GM18867 (cell line): ENCODE results near the gene EPAS1.

Source experiments
- ATAC-seq: cut with Tn5 transposase; IDR thresholded peaks from one replicate; pipeline ENCODE4 v1.9.1; 2021; ENCODE audit warnings: mild to moderate bottlenecking, moderate library complexity; ENCODE audit not compliant: unreplicated experiment

The EPAS1 gene

GRCh38 chr2:46361920-46362666 lies 64.9 kb downstream of the EPAS1 start:
- ATAC-seq: no peak

GRCh38 chr2:46362667-46363012 lies 65.4 kb downstream of the EPAS1 start:
- ATAC-seq: no peak

GRCh38 chr2:46363535-46364170 lies 66.4 kb downstream of the EPAS1 start:
- no peak for ATAC-seq

GRCh38 chr2:46364797-46365457 lies 67.7 kb downstream of the EPAS1 start:
- no peak for ATAC-seq

GRCh38 chr2:46365913-46366667 lies 68.9 kb downstream of the EPAS1 start:
- no peak for ATAC-seq

- ATAC-seq: no peak
Measured at GRCh38 chr2:46366668-46367052, 69.5 kb downstream of the EPAS1 start.

GRCh38 chr2:46367286-46367685 lies 70.1 kb downstream of the EPAS1 start:
- ATAC-seq: no peak

GRCh38 chr2:46368401-46368800 lies 71.2 kb downstream of the EPAS1 start:
- ATAC-seq: no peak

GRCh38 chr2:46369783-46370182 lies 72.6 kb downstream of the EPAS1 start:
- no peak for ATAC-seq

GRCh38 chr2:46371854-46372253 lies 74.6 kb downstream of the EPAS1 start:
- no peak for ATAC-seq

- no peak for ATAC-seq
Measured at GRCh38 chr2:46372475-46372874, 75.3 kb downstream of the EPAS1 start.

GRCh38 chr2:46373238-46373637 lies 76.0 kb downstream of the EPAS1 start:
- no peak for ATAC-seq

GRCh38 chr2:46375566-46376125 lies 78.4 kb downstream of the EPAS1 start:
- ATAC-seq: no peak

GRCh38 chr2:46376586-46376985 lies 79.4 kb downstream of the EPAS1 start:
- no peak for ATAC-seq

GRCh38 chr2:46377101-46377581 lies 79.9 kb downstream of the EPAS1 start:
- ATAC-seq: no peak

- ATAC-seq: no peak
Measured at GRCh38 chr2:46377666-46378560, 80.7 kb downstream of the EPAS1 start.

- no peak for ATAC-seq
Measured at GRCh38 chr2:46378616-46379015, 81.4 kb downstream of the EPAS1 start.

GRCh38 chr2:46379213-46380037 lies 82.2 kb downstream of the EPAS1 start:
- ATAC-seq: no peak
